GM10266 (cell line): Measurements from ENCODE around the gene NUDCD3.

Experiments used
- DNase-seq: peaks from one replicate; pipeline ENCODE4 v3.0.0; 2012; ENCODE audit errors: extremely low spot score
- TF ChIP-seq, protein P1 (sequence below): IDR thresholded peaks from 2 replicates; pipeline ENCODE4 v1.5.1; 2012; ENCODE audit warnings: mild to moderate bottlenecking, low read depth; ENCODE audit not compliant: control insufficient read depth, insufficient read depth; ENCODE audit errors: missing control alignments

NUDCD3 gene

DNA sequence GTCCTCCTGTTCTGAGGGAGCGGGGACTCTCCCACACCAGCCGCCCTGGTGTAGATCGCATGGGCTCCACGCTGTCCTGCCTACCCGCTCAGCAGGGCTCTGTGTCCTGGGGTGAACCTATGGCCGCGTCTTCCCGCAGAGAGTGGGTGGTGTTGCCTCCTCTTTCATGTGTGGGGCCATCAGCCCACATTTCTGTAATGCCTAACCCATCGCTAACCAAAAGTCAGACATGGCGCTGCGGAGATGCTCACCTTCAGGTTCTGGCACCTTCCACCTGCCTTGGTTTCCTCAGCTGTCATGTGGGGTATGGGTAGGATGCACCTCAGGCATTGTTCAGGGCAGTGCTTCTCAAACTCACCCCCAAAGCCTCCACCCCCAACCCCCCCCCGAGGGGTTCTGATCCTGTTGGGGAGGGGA lies 114.5 kb downstream of the NUDCD3 start:
- no peak for DNase-seq
- TF ChIP-seq, protein P1, sequence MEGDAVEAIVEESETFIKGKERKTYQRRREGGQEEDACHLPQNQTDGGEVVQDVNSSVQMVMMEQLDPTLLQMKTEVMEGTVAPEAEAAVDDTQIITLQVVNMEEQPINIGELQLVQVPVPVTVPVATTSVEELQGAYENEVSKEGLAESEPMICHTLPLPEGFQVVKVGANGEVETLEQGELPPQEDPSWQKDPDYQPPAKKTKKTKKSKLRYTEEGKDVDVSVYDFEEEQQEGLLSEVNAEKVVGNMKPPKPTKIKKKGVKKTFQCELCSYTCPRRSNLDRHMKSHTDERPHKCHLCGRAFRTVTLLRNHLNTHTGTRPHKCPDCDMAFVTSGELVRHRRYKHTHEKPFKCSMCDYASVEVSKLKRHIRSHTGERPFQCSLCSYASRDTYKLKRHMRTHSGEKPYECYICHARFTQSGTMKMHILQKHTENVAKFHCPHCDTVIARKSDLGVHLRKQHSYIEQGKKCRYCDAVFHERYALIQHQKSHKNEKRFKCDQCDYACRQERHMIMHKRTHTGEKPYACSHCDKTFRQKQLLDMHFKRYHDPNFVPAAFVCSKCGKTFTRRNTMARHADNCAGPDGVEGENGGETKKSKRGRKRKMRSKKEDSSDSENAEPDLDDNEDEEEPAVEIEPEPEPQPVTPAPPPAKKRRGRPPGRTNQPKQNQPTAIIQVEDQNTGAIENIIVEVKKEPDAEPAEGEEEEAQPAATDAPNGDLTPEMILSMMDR = no peak

DNA sequence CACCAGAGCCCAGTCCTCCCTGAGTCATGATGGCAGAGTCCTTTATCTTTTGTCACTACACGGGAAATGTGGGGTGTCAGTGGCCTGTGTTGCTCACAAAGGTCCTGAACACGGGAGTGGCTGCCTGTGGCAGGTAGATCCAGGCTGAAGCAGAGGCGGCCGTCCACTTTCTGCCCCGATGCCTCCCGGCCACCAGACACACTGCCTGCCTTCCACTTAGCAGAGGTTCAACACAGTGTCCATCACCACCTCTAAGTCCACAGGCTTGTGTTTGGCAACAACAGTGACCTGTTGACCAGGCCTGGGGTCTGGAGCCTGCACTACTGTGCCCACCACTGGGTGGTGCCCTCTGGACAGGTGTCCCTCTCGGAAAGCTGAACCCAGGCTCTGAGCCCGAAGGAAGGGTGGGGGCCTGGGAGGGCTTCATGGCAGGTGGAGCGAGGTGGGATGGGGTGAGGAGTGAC lies 115.2 kb downstream of the NUDCD3 start:
- TF ChIP-seq, protein P1 = no peak
- DNase-seq = no peak

DNA sequence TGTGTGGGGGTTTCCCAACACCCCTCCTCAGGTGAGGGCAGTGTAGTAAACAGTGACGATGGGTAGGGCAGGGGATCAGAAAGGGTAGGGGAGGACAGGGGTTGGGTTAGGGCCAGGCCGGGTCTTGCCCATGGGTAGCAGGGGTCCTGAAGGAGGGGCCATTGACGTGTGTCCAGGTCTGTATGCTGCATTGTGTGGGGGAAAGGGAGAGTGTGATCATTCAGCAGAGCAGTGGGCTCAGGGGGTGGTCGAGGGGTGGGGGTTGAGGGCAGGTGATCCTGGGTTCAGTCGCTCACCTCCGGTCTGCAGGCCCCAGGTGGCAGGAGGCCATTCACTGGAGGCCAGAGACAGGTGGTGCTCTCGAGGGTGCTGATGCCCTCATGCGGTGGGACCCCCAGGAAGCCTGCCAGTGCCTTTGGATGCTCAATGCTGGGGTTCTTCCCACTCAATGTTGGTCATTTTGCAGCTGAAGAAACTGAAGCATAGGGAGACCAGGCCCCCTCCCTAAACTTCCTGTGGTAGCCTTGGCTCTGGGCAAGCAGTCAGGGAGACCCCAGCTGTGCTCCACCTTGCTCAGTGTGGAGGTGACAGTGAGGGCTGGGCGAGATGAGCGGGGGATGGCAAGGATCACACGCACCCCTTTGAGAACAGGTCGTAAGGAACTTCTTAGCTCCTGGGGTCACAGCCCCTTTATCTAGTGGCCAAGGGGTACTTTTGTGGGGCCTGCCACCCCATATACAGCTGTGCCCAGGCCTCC lies 116.3 kb downstream of the NUDCD3 start:
- TF ChIP-seq, protein P1 = no peak
- DNase-seq = no peak

DNA sequence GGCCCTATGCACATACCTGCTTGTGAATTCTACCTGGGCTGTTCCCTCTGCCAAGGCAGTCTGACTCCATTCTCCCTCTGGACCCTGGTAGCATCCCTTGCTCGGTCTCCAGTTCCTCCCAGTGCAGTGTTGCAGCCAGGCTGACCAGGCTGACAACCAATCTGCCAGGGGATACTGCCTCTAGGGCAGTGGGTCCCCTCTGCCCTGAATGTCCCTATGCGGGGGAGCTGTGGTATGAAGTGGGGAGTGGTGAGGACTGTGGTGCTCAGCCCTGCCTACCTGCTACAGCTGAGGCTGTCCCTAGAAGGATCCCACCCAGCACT lies 117.1 kb downstream of the NUDCD3 start:
- DNase-seq = no peak
- TF ChIP-seq, protein P1 = no peak

DNA sequence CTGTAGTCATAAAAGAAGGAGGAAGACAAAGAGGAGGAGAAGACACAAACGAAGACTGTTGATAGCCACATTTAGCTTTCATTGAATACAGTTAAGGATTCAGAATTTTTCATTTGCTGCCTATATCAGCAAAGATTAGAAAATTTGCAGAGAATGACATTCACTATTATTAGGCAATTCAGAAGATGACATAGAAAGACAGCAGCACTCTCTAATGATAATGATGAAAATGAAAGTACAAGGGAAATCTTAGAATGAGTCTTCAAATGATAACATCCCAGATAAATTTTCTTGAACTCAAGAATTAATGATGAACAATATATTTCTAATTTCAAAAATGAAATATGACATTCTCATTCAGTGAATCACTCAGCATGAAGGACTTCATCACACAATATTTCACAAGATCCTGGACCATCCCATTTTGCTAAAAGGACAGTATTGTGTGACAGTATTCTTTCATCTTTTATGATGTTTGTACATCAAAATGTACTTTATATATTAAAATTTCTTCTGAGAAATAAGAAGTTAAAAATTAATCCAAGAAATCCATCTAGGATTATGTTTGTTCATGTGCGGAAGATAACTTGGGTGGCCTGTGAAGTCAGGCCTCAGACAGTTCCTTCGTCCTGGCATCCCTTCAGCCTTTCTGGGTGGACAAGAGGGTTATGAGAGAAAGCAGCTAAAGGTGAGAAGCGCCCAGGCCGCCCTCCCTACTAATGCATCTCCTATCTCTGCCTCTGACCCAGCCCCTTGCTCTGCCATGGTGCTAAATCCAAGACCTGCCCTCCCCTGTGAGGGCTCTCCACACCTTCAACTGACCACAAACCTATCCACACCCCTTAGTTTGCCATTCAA lies 117.7 kb downstream of the NUDCD3 start:
- TF ChIP-seq, protein P1 = no peak
- no peak for DNase-seq

DNA sequence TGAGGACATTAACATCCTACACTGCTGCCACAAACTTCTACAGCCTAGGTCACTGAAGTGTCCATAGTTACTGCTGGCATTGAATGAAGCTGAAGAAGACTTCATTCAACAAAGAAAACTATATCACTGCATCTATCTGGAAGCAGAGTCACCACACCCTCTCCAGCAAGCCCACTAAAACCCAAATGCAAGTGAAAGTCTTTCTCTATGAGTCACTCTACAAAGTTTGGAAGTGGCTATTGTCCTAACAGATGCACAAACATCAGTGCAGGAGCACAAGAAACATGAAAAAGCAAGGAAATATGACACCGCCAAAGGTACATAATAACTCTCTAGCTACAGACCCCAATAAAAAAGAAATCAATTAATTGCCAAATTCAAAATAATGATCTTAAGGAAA lies 121.6 kb downstream of the NUDCD3 start:
- DNase-seq = no peak
- TF ChIP-seq, protein P1 = no peak

DNA sequence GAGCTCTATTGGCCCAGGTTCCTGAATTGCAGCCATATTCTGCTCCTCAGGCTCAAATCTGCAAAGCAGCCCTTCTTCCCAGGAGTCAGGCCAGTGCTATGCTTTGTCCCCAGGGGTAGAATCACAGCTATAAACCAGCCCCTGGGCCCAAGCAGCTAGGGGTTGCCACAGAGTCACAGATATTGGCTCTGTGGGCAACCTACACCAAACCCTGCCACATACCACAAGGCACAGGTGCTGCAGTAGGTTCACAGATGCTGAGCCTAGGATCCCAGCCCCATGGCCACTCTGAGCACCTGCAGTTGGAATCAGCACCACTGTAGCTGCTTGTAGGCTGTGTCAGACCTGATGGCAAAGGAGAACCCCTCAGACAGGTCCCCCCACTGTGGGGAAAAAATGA lies 122.0 kb downstream of the NUDCD3 start:
- TF ChIP-seq, protein P1 = no peak
- DNase-seq = no peak
